Epithelial cell of esophagus (primary cell): Measurements from ENCODE around the gene CHD5.

Experiments
- DNase-seq: peaks from one replicate; pipeline ENCODE4 v3.0.0; 2010; ENCODE audit warnings: low read depth
- H3K4me3 ChIP-seq: 2 replicates; pipeline ENCODE4 v1.5.1; 2011; ENCODE audit warnings: mild to moderate bottlenecking, low read length, control low read depth
- CTCF ChIP-seq: IDR thresholded peaks from 2 replicates; pipeline ENCODE4 v1.5.1; 2011; ENCODE audit warnings: low read depth, mild to moderate bottlenecking, low read length, control low read depth, inconsistent platforms; ENCODE audit not compliant: insufficient read depth; ENCODE audit errors: missing control alignments

CHD5 gene

GRCh38 chr1:6108476-6108875, 71.6 kb downstream of the CHD5 start:
- no peak overlapping the region for H3K4me3 ChIP-seq
- DNase-seq = no peak
- no peak for TF ChIP-seq CTCF

GRCh38 chr1:6107409-6108356, 72.4 kb downstream of the CHD5 start:
- H3K4me3 ChIP-seq = no peak overlapping the region
- no peak for TF ChIP-seq CTCF
- DNase-seq = no peak

DNA sequence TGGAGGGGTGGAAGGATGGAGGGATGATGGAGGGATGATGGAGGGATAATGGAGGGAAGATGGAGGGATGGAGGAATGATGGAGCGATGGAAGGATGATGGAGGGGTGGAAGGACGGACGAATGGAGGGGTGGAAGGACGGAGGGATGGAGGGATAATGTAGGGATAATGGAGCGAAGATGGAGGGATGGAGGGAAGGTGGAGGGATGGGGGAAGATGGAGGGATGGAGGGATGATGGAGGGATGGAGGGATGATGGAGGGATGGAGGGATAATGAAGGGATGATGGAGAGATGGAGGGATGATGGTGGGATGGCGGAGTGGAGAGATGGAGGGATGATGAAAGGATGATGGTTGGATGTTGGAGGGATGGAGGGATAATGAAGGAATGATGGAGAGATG, 73.1 kb downstream of the CHD5 start:
- DNase-seq = no peak
- no peak overlapping the region for H3K4me3 ChIP-seq
- no peak for TF ChIP-seq CTCF

GRCh38 chr1:6106321-6106731, 73.8 kb downstream of the CHD5 start:
- H3K4me3 ChIP-seq = no peak overlapping the region
- no peak for TF ChIP-seq CTCF
- DNase-seq = no peak

GRCh38 chr1:6105763-6106162, 74.4 kb downstream of the CHD5 start:
- no peak overlapping the region for H3K4me3 ChIP-seq
- no peak for DNase-seq
- no peak for TF ChIP-seq CTCF

GRCh38 chr1:6105218-6105679, 74.9 kb downstream of the CHD5 start:
- TF ChIP-seq CTCF = peak; percentile 12
- no peak for DNase-seq
- no peak overlapping the region for H3K4me3 ChIP-seq
